Measurements from ENCODE around the gene OR10W1. TPM values are rescaled to one million over a fixed set of nuclear protein-coding genes. Genes with fewer than 3 reads are reported as not detected.

Gene OR10W1, protein sequence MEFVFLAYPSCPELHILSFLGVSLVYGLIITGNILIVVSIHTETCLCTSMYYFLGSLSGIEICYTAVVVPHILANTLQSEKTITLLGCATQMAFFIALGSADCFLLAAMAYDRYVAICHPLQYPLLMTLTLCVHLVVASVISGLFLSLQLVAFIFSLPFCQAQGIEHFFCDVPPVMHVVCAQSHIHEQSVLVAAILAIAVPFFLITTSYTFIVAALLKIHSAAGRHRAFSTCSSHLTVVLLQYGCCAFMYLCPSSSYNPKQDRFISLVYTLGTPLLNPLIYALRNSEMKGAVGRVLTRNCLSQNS
- total RNA-seq, result not detected

DNA sequence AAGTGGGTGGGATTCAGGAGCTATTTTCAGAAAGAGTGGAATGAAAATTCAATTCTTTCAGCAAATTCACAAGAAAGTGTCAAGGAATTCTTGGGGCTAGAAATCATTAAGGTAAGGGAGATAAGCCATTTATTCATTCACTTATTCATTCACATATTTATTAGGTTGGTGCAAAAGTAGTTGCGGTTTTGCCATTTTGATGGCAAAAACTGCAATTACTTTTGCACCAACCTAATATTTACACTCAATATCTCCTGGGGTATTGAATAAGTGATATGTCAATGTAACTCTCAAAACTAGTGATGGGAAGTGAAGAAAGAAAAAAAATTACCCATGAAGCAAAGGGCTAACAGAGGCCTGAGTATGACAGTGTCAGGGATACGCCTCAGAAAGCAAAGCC lies at the start of gene OR10W1:
TSS of gene OR10W1 (minus strand) at position 119 of the 400 bp plus-strand sequence. CDS start 402 bp downstream, outside the sequence.
- ATAC-seq, result no peak

DNA sequence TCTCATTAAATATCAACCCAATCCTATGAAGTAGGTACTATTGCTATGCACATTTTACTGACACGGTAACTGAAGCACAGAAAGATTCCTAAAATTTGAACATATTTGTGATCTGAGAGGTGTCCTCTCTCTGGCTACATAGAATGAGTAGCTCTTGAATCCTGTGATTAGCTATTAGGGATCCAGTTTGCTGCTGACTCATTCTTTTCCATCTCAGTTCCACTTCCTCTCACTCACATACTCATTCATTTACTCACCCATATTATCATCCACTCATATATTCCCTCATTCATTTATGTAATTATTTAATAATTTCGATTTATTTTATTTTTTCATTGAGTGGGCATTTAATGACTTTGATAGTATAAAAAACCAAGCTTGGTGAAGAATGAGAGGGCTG lies 48.1 kb upstream of the OR10W1 start:
- ATAC-seq, result no peak

DNA sequence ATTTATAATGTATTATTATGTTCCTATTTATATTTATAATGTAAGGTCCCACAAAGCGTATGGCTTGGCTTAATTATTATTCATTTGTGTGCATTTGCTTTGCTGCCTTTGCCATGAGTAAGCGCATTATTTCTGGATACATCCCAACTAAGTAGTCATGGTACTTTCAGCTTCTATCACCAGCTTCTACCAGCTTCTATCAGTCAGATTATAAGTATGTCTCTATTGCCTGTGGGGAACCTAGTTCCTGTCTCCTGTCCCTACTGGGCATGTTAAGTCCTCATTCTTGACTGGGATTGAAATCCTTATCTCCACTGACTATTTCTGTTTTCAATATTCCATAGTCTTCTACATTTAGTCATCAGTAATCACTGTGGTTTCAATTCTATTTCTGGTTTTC lies 33.5 kb upstream of the OR10W1 start:
- ATAC-seq, result no peak

DNA sequence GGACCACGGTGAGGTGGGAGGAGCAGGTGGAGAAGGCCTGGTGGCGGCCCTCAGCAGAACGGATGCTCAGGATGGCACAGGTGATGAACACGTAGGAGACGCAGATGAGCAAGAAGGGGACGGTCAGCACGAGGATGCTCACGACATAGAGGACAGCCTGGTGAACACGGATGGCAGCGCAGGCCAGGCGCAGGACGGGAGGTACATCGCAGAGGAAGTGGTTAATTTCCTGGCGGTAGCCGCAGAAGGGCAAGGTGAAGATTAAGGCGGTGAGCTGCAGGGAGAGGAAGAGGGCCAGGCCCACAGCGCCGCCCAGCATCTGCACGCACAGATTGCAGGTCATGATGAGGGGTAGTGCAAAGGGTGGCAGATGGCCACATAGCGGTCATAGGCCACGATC lies 24.0 kb upstream of the OR10W1 start:
- no peak for ATAC-seq

DNA sequence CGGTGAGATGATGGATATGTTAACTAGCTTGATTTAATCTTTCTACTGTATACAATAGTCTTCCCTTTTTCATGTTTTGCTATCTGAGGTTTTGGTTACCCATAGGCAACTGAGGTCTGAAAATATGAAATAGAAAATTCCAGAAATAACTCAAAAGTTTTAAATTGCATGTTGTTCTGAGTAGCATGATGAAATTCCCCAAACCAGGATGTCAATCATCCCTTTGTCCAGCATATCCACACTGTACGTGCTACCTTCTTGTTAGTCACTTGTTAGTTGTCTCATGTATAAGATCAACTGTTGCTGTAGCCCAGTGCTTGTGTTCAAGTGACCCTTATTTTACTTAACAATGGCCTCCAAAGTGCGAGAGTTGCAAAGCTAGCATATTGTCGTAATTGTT lies 21.2 kb upstream of the OR10W1 start:
- ATAC-seq, result no peak

DNA sequence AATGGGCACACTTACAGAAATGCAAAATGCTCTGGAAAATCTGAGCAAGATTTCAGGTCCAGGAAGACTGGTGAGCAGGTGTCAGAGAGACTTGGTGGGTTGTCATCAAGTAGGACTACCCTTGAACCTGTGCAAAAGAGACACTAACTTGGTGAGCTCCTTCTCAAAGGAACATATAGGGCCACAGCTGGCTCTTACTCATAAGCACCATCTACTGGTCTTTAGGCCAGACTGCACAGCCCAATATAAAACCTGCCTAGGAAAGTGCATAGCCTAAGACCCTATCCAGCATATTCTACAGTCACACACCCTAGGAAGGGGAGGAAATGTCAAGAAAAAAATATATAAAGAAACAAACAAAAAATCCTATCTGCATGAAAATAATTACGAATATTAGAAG lies 18.2 kb upstream of the OR10W1 start:
- peak; percentile 86 for ATAC-seq

DNA sequence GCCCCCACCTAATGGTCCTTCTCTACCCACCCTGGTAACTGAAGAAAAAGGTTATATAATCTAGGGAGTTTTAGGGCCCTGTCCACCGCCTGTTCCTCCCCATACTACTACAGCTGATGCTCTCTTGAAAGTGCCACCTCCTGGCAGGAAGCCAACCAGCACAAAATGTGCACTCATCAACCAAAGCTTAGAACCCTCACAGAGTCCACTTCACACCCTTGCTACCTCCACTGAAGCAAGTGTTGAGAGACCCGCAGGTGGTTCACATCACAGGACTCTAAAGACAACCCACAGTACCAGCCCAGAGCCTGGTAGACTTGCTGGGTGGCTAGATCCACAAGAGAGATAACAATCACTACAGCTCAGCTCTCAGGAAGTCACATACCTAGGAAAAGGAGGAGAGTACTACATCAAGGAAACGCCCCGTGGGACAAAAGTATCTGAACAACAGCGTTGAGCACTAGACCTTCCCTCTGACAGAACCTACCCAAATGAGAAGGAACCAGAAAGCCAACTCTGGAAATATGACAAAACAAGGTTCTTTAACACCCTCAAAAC lies 17.5 kb upstream of the OR10W1 start:
- ATAC-seq, result no peak

DNA sequence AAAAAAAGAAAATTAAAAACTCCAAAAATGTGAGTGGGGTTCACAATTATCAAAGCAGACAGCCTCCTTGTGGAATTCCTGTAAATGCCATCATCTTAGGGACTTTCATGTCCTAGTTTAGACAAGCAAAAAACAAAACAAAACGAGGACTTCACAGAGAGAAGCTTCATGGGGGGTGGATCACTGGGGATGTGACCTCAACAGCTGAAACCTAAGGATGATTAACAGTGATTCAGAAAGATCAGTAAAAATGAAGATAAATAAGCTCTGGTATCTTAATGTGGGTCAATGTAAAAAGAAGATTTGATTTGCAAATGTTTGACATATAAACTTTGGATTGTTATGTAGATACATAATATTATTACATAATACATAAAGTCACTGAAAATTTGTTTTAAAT lies 8.1 kb upstream of the OR10W1 start:
- no peak for ATAC-seq

DNA sequence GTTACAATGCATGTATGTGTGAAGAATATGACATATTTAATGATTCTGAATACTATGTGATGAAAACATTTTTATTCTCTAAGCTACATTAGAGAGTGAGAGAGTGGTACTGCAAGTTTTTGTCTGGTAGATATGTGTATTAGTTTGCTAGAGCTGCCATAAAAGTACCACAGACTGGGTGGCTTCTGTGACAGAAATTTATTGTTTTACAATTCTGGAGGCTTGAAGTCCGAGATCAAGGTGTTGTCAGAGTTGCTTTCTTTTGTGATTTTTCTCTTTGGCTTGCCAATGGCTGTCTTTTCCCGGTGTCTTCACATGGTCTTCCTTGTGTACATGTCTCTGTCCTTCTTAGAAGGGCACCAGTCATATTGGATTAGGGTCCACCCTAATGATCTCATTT lies 6.9 kb upstream of the OR10W1 start:
- ATAC-seq, result no peak

DNA sequence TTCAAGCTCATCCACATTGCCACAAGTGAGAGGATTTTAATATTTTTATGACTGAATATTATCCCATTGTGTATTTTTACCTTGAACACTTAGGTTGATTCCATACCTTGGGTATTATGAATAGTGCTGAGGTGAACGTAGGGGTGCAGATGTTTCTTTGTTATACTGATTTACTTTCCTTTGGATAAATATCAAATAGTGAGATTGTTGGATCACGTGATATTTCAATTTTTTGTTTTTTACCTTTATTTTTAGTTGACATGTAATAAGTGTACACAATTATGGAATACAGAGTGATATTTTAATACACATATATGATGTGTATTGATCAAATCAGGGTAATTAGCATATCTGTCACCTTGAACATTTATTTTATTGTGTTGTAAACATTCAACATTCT lies 8.1 kb downstream of the OR10W1 start:
- no peak for ATAC-seq

DNA sequence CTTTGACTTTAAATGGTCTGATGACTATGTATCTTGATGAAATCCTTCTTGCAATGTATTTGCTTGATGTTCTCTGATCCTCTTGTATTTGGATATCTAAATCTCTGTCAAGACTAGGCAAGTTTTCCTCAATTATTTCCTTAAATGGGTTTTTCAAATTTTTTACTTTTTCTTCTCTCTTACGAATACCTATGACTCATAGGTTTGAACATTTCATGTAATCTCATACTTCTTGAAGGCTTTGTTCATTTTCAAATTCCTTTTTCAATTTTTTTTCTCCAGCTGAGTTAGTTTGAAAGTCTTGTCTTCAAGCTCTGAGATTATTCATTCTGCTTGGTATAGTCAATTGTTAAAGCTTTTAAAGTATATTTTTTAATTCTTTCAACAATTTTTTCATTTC lies 13.1 kb downstream of the OR10W1 start:
- ATAC-seq, result no peak

DNA sequence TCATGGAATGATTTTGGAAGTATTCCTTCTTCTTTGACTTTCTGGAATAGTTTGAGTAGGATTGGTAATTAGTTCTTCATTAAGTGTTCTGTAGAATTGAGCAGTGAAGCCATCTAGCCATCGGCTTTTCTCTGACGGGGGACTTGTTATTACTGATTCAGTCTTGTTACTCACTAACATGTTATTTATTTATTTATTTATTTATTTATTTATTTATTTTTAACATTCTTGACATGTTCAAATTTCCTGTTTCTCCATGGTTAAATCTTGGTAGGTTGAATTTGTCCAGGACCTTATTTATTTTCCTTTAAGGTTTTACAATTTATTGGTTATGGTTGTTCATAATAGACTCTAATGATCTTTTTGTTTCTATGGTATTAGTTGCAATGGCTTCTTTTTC lies 24.1 kb downstream of the OR10W1 start:
- ATAC-seq, result no peak

DNA sequence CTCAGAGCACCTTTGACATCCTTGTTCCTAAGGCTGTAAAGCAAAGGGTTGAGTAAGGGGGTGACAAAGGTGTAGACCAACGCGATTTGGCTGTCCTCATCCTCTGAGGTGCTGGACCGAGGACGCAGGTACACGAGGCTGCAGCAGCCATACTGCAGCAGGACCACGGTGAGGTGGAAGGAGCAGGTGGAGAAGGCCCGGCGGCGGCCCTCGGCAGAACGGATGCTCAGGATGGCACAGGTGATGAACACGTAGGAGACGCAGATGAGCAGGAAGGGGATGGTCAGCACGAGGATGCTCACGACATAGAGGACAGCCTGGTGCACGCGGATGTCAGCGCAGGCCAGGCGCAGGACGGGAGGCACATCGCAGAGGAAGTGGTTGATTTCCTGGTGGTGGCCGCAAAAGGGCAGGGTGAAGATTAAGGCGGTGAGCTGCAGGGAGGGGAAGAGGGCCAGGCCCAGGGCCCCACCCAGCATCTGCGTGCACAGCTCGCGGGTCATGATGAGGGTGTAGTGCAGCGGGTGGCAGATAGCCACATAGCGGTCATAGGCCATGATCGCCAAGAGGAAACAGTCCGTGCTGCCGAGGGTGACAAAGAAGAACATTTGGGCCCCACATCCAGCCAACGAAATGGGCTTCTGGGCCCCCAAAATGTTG lies 40.0 kb downstream of the OR10W1 start:
- no peak for ATAC-seq

DNA sequence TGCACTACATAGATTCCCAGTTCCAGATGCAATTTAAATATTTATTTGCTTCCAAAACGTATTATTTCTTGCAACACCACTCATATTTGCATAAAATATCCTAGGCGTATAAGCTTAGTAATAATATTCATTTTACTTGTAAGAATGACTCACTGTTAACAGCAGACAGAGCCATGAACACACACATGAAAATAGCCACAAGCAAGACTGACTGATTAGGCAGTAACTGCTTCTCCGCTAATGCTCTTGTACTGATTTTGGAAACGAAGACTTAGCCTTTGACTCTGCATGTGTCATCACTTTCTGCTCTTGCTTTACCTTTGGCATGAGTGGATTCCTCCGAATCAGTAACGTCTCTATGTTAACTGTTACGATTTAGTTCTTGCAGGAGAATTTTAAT lies 45.3 kb downstream of the OR10W1 start:
- peak; percentile 99 for ATAC-seq

Other genes with a start within 250 kb of the OR10W1 start
- not detected for gene OR9Q1, start 244.4 kb downstream of the OR10W1 start, total RNA-seq
- gene OR6Q1, start 237.3 kb downstream of the OR10W1 start, total RNA-seq, result not detected
- not detected for gene OR9I1, start 142.7 kb downstream of the OR10W1 start, total RNA-seq
- not detected for gene OR9Q2, start 79.2 kb downstream of the OR10W1 start, total RNA-seq
- gene OR1S2, start 64.1 kb downstream of the OR10W1 start, total RNA-seq, result not detected
- gene OR1S1, start 55.5 kb downstream of the OR10W1 start, total RNA-seq, result not detected
- gene OR10Q1, start 39.3 kb downstream of the OR10W1 start, total RNA-seq, result not detected
- not detected for gene OR5B17, start 90.8 kb upstream of the OR10W1 start, total RNA-seq
- not detected for gene OR5B3, start 138.6 kb upstream of the OR10W1 start, total RNA-seq
- not detected for gene OR5B2, start 159.9 kb upstream of the OR10W1 start, total RNA-seq
- not detected for gene OR5B12, start 174.0 kb upstream of the OR10W1 start, total RNA-seq
- gene OR5B21, start 239.8 kb upstream of the OR10W1 start, total RNA-seq, result not detected

Measured in esophagus mucosa (tissue), 1 donor.